CMK (cell line): ENCODE data around the gene SAAL1.
"Not testable (repeated sequence)": the region's sequence is repeated elsewhere in the genome, so short reads cannot be mapped to it uniquely, and the experiment has no call there.

Experiments used
- DNase-seq: peaks from one replicate; pipeline ENCODE4 v3.0.0-alpha.2; 2010; ENCODE audit warnings: low read depth

The SAAL1 gene

GRCh38 chr11:18105802-18106574 lies at the start of gene SAAL1:
TSS of gene SAAL1 (minus strand) at chr11:18106082. CDS start at chr11:18106041, 41 bp downstream.
- DNase-seq = peak; percentile 56

- no peak for DNase-seq
These were observed 45.7 kb upstream of the SAAL1 start for GRCh38 chr11:18151581-18151980.

- no peak for DNase-seq
These were observed 40.0 kb upstream of the SAAL1 start for GRCh38 chr11:18145837-18146236.

DNA sequence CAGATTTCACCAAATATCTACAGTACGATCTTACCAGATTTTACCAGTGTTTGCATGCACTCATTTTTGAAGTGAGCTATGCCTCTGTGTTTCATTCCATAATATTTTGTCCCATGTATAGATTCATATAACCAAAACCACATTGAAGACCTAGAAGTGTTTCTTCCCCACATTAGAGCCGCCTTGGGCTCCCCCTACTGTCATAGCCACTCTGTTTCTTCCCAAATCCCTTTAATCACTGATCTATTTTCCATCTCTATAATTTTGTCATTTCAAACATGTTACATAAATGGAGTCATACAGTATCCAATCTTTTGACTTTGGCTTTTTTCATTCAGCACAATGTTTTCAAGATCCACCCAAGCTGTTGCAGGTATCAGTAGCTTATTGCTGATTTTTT lies 39.1 kb upstream of the SAAL1 start:
- DNase-seq = no peak

DNA sequence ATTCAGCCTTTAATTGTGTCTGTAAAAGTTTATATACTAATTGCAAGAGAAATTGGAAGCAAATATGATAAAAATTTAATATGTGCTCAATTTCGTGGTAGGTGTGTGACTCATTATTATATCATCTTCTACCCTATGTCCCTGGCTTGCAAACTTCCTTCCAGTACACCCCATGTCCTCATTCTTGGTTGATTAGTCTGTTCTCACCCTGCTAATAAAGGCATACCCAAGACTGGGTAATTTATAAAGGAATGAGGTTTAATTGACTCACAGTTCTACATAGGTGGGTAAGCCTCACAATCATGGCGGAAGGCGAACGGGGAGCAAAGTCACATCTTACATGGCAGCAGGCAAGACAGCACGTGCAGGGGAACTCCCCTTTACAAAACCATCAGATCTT lies 38.4 kb upstream of the SAAL1 start:
- no peak for DNase-seq

- DNase-seq = no peak
These were observed 34.3 kb upstream of the SAAL1 start for GRCh38 chr11:18140145-18140544.

DNA sequence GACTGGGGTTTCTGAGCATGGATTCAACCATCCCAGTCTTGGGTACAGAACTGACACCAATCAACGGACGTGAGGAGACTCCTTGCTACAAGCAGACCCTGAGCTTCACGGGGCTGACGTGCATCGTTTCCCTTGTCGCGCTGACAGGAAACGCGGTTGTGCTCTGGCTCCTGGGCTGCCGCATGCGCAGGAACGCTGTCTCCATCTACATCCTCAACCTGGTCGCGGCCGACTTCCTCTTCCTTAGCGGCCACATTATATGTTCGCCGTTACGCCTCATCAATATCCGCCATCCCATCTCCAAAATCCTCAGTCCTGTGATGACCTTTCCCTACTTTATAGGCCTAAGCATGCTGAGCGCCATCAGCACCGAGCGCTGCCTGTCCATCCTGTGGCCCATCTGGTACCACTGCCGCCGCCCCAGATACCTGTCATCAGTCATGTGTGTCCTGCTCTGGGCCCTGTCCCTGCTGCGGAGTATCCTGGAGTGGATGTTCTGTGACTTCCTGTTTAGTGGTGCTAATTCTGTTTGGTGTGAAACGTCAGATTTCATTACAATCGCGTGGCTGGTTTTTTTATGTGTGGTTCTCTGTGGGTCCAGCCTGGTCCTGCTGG lies 31.4 kb upstream of the SAAL1 start:
- no peak for DNase-seq

- DNase-seq = no peak
These were observed 29.4 kb upstream of the SAAL1 start for GRCh38 chr11:18135308-18135707.

GRCh38 chr11:18132341-18132740 lies 26.5 kb upstream of the SAAL1 start, which contains the start of gene MRGPRX3:
TSS of gene MRGPRX3 (plus strand) at chr11:18132571. CDS start at chr11:18137203, 4,632 bp downstream.
- DNase-seq = no peak

GRCh38 chr11:18131115-18131514 lies 25.2 kb upstream of the SAAL1 start:
- DNase-seq = not testable (repeated sequence)

DNA sequence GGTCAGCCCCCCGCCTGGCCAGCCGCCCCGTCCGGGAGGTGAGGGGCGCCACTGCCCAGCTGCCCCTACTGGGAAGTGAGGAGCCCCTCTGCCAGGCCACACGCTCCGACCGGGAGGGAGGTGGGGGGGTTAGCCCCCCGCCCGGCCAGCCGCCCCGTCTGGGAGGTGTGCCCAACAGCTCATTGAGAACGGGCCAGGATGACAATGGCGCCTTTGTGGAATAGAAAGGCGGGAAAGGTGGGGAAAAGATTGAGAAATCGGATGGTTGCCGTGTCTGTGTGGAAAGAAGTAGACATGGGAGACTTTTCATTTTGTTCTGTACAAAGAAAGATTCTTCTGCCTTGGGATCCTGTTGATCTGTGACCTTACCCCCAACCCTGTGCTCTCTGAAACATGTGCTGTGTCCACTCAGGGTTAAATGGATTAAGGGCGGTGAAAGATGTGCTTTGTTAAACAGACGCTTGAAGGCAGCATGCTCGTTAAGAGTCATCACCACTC lies 15.5 kb upstream of the SAAL1 start:
- not testable (repeated sequence) for DNase-seq

GRCh38 chr11:18115360-18116127 lies 9.7 kb upstream of the SAAL1 start:
- DNase-seq = peak; percentile 49

DNA sequence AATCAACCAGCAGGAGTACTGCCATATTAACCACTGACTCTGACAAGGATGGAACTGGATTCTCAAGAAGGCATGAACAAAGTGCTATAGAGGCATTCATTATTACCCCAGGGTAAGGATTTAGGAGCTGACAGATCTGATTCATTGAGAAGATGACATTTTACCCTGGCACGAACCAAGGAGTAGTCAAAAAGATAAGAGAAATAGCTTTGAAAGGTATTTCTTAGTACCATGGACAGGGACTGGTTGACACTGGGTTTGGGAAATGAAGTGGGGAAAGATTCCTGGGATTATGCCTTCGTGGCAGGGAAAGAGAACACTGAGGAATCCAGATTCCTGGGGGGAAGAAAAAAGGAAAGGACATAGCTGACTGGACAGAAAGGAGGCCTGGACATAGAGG lies 5.1 kb upstream of the SAAL1 start:
- no peak for DNase-seq

GRCh38 chr11:18108254-18108653 lies 2.4 kb upstream of the SAAL1 start:
- DNase-seq = no peak

GRCh38 chr11:18106688-18107087 lies 806 bp upstream of the SAAL1 start:
- no peak for DNase-seq

- DNase-seq = no peak
These were observed 638 bp downstream of the SAAL1 start for GRCh38 chr11:18105086-18105801.

DNA sequence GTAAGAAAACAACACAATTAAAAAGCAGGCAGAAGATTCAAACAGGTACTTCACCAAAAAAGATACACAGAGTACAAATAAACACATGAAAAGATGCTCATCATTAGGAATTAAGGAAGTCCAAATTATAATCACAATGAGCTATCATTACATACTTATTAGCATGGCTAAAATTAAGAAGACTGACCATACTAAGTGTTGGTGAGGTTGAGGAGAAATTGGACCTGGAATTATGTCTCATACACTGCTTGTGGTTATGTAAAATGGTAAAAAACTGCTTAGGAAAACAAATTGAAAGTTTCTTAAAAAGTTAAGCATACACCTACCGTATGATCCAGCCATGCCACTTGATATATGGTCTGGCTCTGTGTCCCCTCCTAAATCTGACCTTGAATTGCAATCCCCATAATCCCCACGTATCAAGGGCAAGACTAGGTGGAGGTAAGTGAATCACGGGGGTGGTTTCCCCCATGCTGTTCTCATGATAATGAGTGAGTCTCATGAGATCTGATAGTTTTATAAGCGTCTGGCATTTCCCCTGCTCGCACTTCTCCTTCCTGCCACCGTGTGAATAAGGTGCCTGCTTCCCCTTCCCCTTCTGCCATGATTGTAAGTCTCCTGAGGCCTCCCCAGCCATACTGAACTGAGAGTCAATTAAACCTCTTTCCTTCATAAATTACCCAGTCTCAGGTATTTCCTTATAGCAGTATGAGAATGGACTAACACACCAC lies 4.8 kb downstream of the SAAL1 start:
- DNase-seq = no peak

- no peak for DNase-seq
These were observed 11.9 kb downstream of the SAAL1 start for GRCh38 chr11:18093959-18094358.

- no peak for DNase-seq
These were observed 14.2 kb downstream of the SAAL1 start for GRCh38 chr11:18091731-18092130.

GRCh38 chr11:18088966-18089365 lies 16.9 kb downstream of the SAAL1 start:
- DNase-seq = no peak

DNA sequence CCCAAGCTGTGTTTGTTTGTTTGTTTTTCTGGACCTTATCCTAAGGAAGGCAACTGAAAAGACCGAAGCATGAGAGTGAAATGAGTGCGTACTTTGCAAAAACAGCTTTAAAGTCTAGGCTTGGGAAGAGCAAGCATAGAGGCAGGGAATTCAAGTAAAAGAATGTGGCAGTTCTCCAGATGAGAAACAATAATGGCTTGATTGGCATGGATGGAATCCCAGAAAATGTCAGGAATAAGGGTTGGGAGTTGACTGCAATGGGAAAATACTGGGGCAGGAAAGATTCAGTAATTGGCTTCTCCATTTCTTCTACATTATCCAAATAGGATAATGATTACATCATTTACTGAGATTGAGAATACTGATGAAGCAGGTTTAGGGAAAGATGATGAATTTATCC lies 17.5 kb downstream of the SAAL1 start:
- DNase-seq = no peak
